Activated T-cell treated with anti-CD3 and anti-CD28 coated beads, Interleukin-2, amount 50 U/mL, for 4 hours (primary cell): ENCODE data around the gene SNRPD3. TPM values are rescaled to one million over a fixed set of nuclear protein-coding genes. Genes with fewer than 3 reads are reported as not detected.
"Not testable (repeated sequence)": the region's sequence is repeated elsewhere in the genome, so short reads cannot be mapped to it uniquely, and the experiment has no call there.

Experiments used
- ATAC-seq, 2 donors: fragments of 200-7000 bp; cut with Tn5 transposase; one replicate each; pipeline ENCODE4 v1.10.0; 2021
- DNase-seq: peaks from one replicate; pipeline ENCODE4 v3.0.0-alpha.2; 2020
- H3K27me3 Mint-ChIP-seq: one replicate; pipeline ENCODE4 v1.8.0; 2021; ENCODE audit warnings: low read depth, mixed read lengths
- H3K36me3 Mint-ChIP-seq: one replicate; pipeline ENCODE4 v1.8.0; 2022; ENCODE audit warnings: mixed read lengths; ENCODE audit not compliant: insufficient read depth
- H3K4me1 Mint-ChIP-seq: one replicate; pipeline ENCODE4 v1.8.0; 2021; ENCODE audit warnings: low read depth, mixed read lengths
- H3K4me3 Mint-ChIP-seq: one replicate; pipeline ENCODE4 v1.8.0; 2021; ENCODE audit warnings: mild to moderate bottlenecking, moderate library complexity, mixed read lengths
- H3K9me3 Mint-ChIP-seq: one replicate; pipeline ENCODE4 v1.8.0; 2021; ENCODE audit warnings: mixed read lengths
- total RNA-seq, 3 donors: library from RNA; stranded (reverse); gene quantifications; one replicate each; pipeline ENCODE4 v1.2.1, GENCODE V29; 2021

The SNRPD3 gene
- total RNA-seq, 3 donors from 2014 or later: 182 to 212 (median 210) TPM

DNA sequence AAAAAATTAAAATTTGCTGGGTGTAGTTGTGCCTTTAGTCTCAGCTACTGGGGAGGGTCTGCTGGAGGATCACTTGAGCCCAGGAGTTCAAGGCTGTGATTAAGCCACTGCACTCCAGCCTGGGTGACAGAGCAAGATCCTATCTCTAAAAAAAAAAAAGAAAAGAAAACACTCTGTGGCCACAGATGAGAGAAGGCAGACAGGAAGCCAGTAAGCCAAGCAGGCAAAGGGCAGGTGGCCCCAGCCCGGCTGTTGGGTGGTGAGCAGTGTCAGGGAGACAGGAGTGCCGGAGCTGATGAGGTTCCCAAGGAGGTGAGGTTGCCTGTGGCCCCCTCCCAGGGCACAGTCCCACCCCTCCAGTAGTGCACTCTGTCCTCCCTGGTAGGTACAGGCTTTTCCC, 66.8 kb downstream of the SNRPD3 start:
- H3K36me3 Mint-ChIP-seq, DNase-seq, H3K27me3 Mint-ChIP-seq, ATAC-seq, H3K9me3 Mint-ChIP-seq, H3K4me1 Mint-ChIP-seq, H3K4me3 Mint-ChIP-seq: not testable (repeated sequence)

Other genes starting within 250 kb of the SNRPD3 start
- 10 to 100 TPM; 44.6 to 57.1 (median 51.1) TPM for gene ADORA2A, start 128.4 kb upstream of the SNRPD3 start, total RNA-seq
- gene UPB1, start 60.7 kb upstream of the SNRPD3 start, total RNA-seq: under 1 TPM; 0.16 to 0.23 (median 0.16) TPM
- 100 to 1,000 TPM in 1 of 3 donors, 10 to 100 TPM in 2; 85.9 to 105 (median 92.2) TPM for gene GUCD1, start 861 bp upstream of the SNRPD3 start, total RNA-seq
- under 1 TPM; 0.54 to 0.92 (median 0.56) TPM for gene LRRC75B, start 37.1 kb downstream of the SNRPD3 start, total RNA-seq
- gene GGT1, start 47.2 kb downstream of the SNRPD3 start, total RNA-seq: 10 to 100 TPM; 23.6 to 48.6 (median 27.2) TPM
- gene PIWIL3, start 218.7 kb downstream of the SNRPD3 start, total RNA-seq: not detected